HG03469 (cell line): ENCODE results near the gene GTPBP3.

Experiments
- ATAC-seq: cut with Tn5 transposase; IDR thresholded peaks from one replicate; pipeline ENCODE4 v1.9.1; 2021; ENCODE audit warnings: mild to moderate bottlenecking, moderate library complexity, moderate number of reproducible peaks; ENCODE audit not compliant: unreplicated experiment

The GTPBP3 gene

GRCh38 chr19:17378271-17378670, 40.9 kb downstream of the GTPBP3 start:
- ATAC-seq = no peak

DNA sequence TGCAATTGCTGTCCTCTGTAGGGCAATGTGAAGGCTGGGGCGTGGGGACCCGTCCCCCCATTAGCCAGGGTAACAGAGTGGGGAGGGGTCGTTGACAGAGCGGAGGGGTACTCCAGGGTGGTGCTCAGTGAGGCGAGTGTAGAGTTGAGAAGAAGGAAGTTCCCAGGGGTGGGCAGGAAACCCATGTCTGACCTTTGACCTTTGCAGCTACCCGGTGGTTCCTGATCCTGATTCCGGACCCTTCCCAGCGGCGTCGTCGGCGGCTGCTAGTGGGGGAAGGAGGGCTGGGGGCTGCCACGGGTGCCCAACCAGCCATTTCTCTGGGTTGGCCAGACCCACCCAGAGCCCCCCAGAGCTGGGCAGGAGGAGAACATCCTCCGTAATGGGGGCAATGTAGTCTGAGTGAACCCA, 41.9 kb downstream of the GTPBP3 start:
- no peak for ATAC-seq

DNA sequence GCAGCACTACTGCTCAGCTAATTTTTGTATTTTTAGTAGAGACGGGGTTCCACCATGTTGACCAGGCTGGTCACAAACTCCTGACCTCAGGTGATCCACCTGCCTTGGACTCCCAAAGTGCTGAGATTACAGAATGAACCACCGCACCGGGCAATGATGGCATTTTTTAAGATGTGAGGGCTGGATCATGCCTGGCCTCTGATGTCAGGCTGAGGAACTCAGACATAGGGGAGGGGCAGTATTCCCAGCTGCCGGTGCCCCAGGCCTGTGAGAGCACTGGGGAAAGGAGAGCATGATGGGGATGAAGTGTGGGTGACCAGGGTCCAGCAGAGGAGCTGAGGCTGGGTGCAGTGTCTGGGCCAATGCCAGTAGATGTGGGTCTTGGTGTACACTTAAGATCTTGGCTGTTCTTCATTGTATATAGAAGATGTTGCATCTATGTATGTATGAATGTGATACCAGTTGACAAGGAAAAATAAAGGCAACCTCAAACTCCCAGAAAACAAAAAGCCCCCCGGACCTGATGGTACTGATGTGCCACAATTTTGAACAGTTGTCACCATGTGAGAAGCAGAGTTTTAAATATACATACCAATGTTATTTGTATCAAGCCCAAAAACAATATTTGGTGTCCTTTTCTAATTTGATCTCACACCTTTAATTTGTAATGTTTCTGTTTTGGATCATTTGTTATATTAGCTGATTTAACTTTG, 43.2 kb downstream of the GTPBP3 start:
- ATAC-seq = no peak

DNA sequence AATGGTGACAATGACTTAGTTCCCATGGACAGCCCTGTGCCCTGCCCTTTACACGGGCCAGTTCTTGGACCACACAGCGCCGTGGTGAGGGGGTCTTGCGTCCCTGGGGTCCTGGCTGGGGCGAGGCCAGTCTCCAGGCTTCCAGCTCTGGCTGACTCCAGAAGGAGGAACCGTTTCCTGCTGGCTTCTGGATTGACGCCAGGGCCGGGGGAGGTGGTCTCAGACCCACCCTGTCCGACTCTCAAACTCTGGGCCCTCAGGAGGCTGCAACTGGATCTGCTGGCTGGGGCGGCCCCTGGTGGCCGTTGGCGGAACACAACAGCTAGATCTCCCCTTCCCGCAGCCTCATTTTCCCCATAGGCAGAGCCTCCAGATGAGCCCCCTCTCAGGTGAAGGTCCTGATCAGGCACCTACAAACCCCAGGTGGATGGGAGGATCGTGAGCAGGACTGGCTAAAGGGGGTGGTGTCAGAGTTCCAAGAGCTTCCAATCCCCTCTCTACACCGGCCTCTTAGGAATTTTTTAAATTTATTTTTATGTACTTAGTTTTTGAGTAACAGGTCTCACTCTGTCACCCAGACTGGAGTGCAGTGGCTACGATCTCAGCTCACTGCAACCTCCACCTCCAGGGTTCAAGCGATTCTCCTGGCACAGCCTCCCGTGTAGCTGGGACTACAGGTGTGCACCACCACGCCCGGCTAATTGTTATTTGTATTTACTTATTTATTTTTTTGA, 48.7 kb downstream of the GTPBP3 start:
- no peak for ATAC-seq

GRCh38 chr19:17389288-17389687, 51.9 kb downstream of the GTPBP3 start:
- ATAC-seq = no peak

DNA sequence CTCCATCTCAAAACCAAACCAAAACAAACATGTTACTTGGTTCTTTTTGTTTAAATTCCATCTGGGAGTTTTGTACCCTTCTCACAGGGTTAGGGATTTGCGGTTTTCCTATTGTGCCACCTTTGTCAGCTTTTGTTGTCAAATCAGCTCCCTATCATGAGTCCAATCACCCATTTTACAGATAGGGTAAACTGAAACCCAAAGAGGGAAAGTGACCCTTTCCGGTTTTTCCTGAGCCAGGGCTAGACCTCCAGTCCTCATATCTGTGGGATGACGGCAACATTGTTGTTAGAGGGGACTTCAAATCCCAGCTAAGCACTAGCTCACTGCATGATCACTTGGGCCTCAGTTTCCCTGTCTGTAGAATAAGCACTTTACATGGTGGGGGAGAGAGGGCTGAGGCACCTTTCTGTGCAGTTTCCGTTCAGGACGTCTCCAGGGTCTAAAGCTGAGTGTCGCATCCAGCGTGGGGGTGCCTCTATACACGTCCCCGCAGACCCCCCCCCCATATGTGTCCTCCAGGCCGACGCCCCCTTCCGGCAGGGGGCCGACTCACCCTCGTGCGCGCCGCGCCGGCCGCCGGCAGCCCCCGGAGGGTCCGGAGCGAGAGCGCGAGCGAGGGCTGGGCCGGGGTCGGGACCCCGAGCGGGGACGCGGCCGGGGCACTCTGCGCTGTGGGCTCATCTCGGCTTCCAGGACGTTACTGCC, 52.8 kb downstream of the GTPBP3 start:
- ATAC-seq = no peak

- ATAC-seq = peak; percentile 52
Observed at GRCh38 chr19:17390665-17391370, 53.5 kb downstream of the GTPBP3 start.

DNA sequence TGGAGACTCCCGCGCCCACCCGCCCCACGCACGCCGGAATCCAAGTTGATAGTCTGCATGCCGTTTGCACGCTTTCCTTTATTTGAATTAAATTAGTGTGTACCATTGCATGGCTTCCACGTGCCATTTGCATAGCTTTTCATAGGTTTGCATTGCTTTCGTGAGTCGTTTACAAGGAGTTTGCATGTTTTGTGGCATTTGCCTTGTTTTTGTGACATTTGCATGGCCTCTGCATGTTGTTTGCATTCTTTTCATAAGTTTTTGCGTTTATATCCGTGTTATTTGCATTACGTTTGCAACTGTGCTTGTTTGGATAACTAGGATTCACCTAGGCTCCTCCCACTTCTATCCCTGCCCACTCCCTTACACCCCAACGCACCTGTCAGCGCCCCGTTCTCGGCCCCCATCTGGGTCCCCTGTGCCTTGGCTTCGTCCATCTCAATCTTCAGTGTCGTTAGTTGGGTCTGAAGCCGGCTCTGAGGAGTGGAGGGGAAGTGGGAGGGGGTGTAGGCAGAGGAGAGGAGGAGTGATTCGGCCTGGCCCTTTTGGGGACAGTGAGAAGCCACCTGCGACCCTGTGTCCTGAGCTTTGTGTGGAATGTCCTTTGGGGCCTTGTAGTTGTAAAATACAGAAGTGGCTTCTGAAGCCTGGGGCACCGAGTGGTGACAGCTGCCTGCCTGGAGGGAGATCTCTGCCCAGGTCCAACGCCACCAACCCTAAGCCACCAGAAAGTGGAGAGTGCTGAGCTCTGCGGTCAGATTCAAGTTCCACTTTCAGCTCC, 54.2 kb downstream of the GTPBP3 start:
- no peak for ATAC-seq
